Activated T-cell treated with anti-CD3 and anti-CD28 coated beads for 48 hours (primary cell): ENCODE results near the gene ESPN.
A peak's percentile ranks its signal among the peaks of the same experiment; 100 is the strongest.
"Not testable (repeated sequence)": the region's sequence is repeated elsewhere in the genome, so short reads cannot be mapped to it uniquely, and the experiment has no call there.

Experiments used
- DNase-seq: peaks from one replicate; pipeline ENCODE4 v3.0.0-alpha.2; 2020; ENCODE audit warnings: low read depth

Gene ESPN

DNA sequence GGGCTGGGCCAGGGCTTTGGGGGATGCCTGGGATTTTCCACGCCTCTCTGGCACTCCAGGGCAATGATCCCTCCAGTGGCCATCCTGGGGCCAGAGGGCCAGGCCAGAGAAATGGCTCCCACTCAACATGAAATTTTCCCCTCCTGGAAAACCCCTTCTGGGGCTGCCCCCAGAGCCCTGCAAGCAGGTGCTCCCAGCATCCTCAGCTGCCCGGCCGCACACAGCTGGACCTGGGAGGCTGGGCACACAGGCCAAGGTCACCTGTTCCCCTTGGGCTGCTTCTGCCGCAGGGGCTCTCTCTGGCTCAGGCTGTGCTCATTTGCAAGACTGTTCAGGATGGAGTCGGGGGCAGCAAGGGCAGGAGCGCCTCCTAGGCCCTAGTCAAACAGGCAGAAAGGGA lies 3.9 kb downstream of the ESPN start:
- not testable (repeated sequence) for DNase-seq

GRCh38 chr1:6429660-6430411 lies 5.3 kb downstream of the ESPN start:
- not testable (repeated sequence) for DNase-seq

- not testable (repeated sequence) for DNase-seq
Measured at GRCh38 chr1:6431645-6432579, 7.3 kb downstream of the ESPN start.

- no peak for DNase-seq
Measured at GRCh38 chr1:6434186-6434585, 9.6 kb downstream of the ESPN start.

GRCh38 chr1:6435129-6435528 lies 10.6 kb downstream of the ESPN start:
- no peak for DNase-seq

DNA sequence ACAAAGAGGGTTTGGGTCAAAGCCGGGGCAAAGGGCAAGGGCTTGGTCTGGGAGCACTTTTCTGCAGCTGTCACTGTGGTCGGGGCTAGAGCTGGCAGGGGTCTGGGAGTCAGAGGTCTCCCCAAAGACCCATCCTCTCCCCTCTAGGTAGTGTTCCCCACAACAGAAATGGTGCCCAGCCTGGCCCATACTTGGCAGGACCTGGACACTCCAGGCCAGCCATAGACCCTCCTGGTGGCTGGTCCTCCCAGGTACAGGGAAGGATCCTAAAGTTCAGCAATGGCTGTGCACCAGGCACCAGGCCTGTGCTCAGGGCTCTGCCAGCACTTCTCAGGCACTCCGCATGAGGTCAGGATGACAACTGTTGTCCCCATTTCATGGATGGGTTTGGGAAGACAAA lies 11.0 kb downstream of the ESPN start:
- no peak for DNase-seq

- not testable (repeated sequence) for DNase-seq
Measured at GRCh38 chr1:6436277-6436676, 11.7 kb downstream of the ESPN start.

DNA sequence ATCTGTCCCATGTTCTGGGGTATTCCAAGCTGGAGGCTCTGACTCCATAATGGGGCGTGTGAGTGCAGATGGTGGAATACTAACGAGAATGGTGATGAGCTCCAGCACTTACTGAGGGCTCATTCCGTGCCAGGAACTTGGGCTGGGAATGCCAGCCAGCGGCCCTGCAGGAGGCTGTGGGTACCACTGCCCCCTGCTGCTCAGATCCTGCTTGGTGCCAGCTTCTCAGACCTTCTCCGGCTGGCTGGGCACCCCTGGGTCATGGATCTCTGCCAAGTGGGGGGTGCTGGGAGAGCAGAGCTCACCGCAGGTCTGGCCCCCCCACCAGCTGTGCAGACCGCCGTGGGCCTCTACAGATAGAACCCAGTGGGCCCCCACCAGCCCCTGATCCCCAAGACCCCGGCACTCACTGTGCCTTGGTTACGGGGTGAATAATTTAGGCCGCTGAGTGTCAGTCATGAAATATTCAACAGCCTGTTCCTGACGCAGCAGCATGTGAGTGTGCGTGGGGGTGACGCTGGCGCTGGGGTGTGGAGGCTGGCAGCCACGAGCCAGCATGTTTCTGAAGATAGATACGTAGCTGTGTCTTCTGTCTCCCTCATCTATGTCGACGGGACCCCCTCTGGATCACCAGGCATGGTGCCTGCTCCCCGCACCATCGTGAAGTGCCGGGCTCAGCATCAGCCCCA lies 12.6 kb downstream of the ESPN start:
- not testable (repeated sequence) for DNase-seq

DNA sequence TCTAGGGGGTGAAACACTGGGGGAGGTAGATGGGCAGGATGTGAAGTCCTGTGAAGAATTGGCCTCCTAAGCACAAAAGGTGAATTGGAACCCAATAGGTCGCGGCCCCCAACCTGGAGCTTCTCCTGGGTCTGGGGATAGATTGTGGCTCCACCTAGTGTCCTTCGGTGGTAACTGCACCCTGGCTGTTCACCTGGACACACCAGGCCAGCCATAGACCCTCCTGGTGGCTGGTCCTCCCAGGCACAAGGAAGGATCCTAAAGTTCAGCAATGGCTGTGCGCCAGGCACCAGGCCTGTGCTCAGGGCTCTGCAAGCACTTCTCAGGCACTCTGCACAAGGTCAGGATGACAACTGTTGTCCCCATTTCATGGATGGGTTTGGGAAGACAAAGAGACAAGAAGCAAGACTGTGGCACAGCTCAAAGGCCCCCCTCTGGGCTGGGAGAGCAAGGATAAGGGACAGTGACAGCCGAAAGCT lies 13.5 kb downstream of the ESPN start:
- peak; percentile 63 for DNase-seq

- DNase-seq, result peak; percentile 73
Measured at GRCh38 chr1:6440198-6441126, 15.9 kb downstream of the ESPN start.

DNA sequence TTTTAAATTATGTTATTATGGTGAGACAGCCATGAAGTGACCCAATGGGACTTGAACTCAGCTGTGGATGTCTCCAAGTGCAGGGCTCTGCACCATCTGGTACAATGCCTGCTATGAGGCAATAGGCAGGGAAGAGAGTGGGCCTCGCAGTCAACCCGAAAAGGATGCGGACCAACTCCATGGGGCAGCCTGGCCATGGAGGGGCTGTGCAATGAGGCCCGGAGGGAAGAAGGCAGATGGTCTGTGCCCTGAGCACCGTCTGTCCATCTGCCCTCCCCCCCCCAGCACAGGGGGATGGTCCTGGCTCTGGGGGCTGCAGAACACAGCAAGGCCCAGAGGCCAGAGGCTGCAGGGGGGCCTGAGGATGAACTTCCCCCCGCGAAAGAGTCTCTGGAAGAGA lies 17.0 kb downstream of the ESPN start:
- DNase-seq, result no peak

GRCh38 chr1:6443339-6444115 lies 19.0 kb downstream of the ESPN start:
- DNase-seq, result no peak

GRCh38 chr1:6444377-6444776 lies 19.8 kb downstream of the ESPN start:
- DNase-seq, result no peak

- DNase-seq, result no peak
Measured at GRCh38 chr1:6445062-6445763, 20.6 kb downstream of the ESPN start.

DNA sequence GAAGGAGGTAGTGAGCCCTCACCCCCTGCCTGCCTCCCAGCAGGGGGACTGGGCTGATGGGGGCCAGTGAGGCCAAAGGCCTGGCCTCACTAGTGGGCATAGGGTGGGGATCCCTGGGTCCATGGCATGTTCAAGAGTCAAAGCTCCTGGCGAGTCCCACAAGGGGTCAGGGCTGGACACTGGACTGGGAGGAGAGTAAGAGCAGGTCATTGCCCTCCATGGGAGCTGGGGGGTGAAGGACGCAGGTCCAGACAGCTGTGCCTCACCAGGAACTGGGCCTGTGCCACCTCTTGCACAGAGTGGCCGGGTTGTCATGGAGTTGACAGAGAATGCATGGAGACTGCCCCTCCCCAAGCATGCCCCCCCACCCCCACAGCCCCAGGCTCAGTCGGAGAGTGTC lies 21.4 kb downstream of the ESPN start:
- not testable (repeated sequence) for DNase-seq

GRCh38 chr1:6446665-6447015 lies 22.1 kb downstream of the ESPN start:
- DNase-seq, result no peak

GRCh38 chr1:6447016-6447817 lies 22.6 kb downstream of the ESPN start:
- no peak for DNase-seq

GRCh38 chr1:6447818-6448748 lies 23.5 kb downstream of the ESPN start:
- DNase-seq, result no peak
